ENCODE measurements around the gene SHANK3. TPM values are rescaled to one million over a fixed set of nuclear protein-coding genes. Genes with fewer than 3 reads are reported as not detected.

The SHANK3 gene
- total and polyA plus RNA-seq, 2 donors (not counting 1 experiment from before 2014, with no cell fraction given): not detected

- CTCF ChIA-PET: no interaction called here
These were observed 48.7 kb downstream of the SHANK3 start for GRCh38 chr22:50721257-50721844.

More at GRCh38 chr22:50721257-50721844, 48.7 kb downstream of the SHANK3 start:
- Mint-ChIP-seq H3K27me3 (peaks cover 7% of the 10 kb centered on the region), H3K9me3 (ENCODE audit: insufficient read depth) (no peaks in the 10 kb centered on the region), H3K4me3 (no peak overlapping the region), H3K4me1 (peaks cover 7% of the 10 kb centered on the region), H3K27ac (no peak overlapping the region)
- intact Hi-C loops (cut with micrococcal nuclease): no loop called here
- TF ChIP-seq EZH2 (IDR thresholded peaks at IDR 0.05; ENCODE audit: borderline replicate concordance, insufficient read depth, low read depth, low read length, poor library complexity, severe bottlenecking) (no peak), CTCF (IDR thresholded peaks at IDR 0.05) (no peak)
- Histone ChIP-seq H3K36me3 (replicated peaks in 1 of 2; ENCODE audit: control extremely low read depth in 1 of 2, control insufficient read depth in 1 of 2, extremely low read depth in 1 of 2, insufficient read depth in 2 of 2, low read length in 1 of 2) (no peaks in the 10 kb centered on the region), H3K27ac (ENCODE audit: low read length in 2 of 2) (no peak overlapping the region), H3K27me3 (replicated peaks in 1 of 4; ENCODE audit: control extremely low read depth in 1 of 4, control insufficient read depth in 3 of 4, insufficient read depth in 4 of 4, low read length in 3 of 4) (no peaks in the 10 kb centered on the region), H3K79me2 (ENCODE audit: control insufficient read depth, insufficient read depth, low read length) (no peaks in the 10 kb centered on the region), H3K9ac (ENCODE audit: low read length) (no peak overlapping the region), H3K4me2 (replicated peaks; ENCODE audit: low read depth, low read length, poor library complexity, severe bottlenecking) (no peak overlapping the region), H3K4me1 (ENCODE audit: control insufficient read depth in 2 of 2, insufficient read depth in 2 of 2, low read length in 2 of 2) (peaks cover 8 to 12% of the 10 kb centered on the region in 2 donors), H4K20me1 (ENCODE audit: control insufficient read depth, insufficient read depth, low read length, poor library complexity, severe bottlenecking) (no peaks in the 10 kb centered on the region), H3K9me3 (ENCODE audit: control extremely low read depth in 1 of 3, control insufficient read depth in 2 of 3, insufficient read depth in 1 of 3, low read length in 2 of 3) (peaks cover 0 to 4% (median 0%) of the 10 kb centered on the region in 3 donors), H2AFZ (ENCODE audit: insufficient read depth, low read depth, low read length, poor library complexity, severe bottlenecking) (no peak overlapping the region), H3K4me3 (ENCODE audit: control extremely low read depth in 1 of 5, extremely low read depth in 1 of 5, insufficient read depth in 1 of 5, low read depth in 2 of 5, low read length in 4 of 5) (no peak overlapping the region)
- no peak for DNase-seq
- POLR2A ChIA-PET: no interaction called here
- WGBS (ENCODE audit: insufficient coverage): 95% methylated on average over 32 of the region's 32 CpGs
- no peak for ATAC-seq (ENCODE audit: low read depth)
